WTC11 (cell line): ENCODE data around the gene CDYL. TPM values are rescaled to one million over a fixed set of nuclear protein-coding genes. Genes with fewer than 3 reads are reported as not detected.
A peak's percentile ranks its signal among the peaks of the same experiment; 100 is the strongest.
"Not testable (repeated sequence)": the region's sequence is repeated elsewhere in the genome, so short reads cannot be mapped to it uniquely, and the experiment has no call there.

Experiments used
- ATAC-seq: fragments of 200-7000 bp; cut with Tn5 transposase; 2 replicates; pipeline ENCODE4 v1.10.0; 2021; ENCODE audit warnings: mild to moderate bottlenecking, moderate library complexity
- CTCF ChIA-PET: fragments of 300-600 bp; sonication (Branson Sonifier 250); formaldehyde crosslinking; loops from one replicate; lab custom pipeline; 2021; ENCODE audit warnings: antibody characterized with exemption; lab: Charles Lee
- POLR2A ChIA-PET: fragments of 350-600 bp; sonication (Branson Sonifier 250); formaldehyde crosslinking; loops from one replicate; lab custom pipeline; 2021; ENCODE audit warnings: antibody characterized with exemption; lab: Charles Lee
- DNase-seq: peaks from one replicate; pipeline ENCODE4 v3.0.0; 2021; ENCODE audit warnings: low spot score
- H3K27ac Mint-ChIP-seq: 2 replicates; pipeline ENCODE4 v1.8.0; 2021; ENCODE audit warnings: mixed read lengths
- H3K27me3 Mint-ChIP-seq: 2 replicates; pipeline ENCODE4 v1.8.0; 2021; ENCODE audit warnings: low read depth, mild to moderate bottlenecking, moderate library complexity, mixed read lengths
- H3K36me3 Mint-ChIP-seq: 2 replicates; pipeline ENCODE4 v1.8.0; 2021; ENCODE audit warnings: mixed read lengths
- H3K4me1 Mint-ChIP-seq: 2 replicates; pipeline ENCODE4 v1.8.0; 2022; ENCODE audit warnings: mixed read lengths
- H3K4me3 Mint-ChIP-seq: 2 replicates; pipeline ENCODE4 v1.8.0; 2021; ENCODE audit warnings: mild to moderate bottlenecking, moderate library complexity, mixed read lengths
- H3K9me3 Mint-ChIP-seq: 2 replicates; pipeline ENCODE4 v1.8.0; 2021; ENCODE audit warnings: mixed read lengths
- ATF3 ChIP-seq: sonication (generic); formaldehyde crosslinking; conservative IDR thresholded peaks from 2 replicates; pipeline ENCODE4 v1.8.1; 2022; ENCODE audit warnings: mild to moderate bottlenecking, missing genetic modification reagents
- CBFB ChIP-seq: sonication (generic); formaldehyde crosslinking; IDR thresholded peaks from 2 replicates; pipeline ENCODE4 v1.8.1; 2022; ENCODE audit warnings: mild to moderate bottlenecking, low read depth, missing genetic modification reagents
- CREM ChIP-seq: sonication (generic); formaldehyde crosslinking; IDR thresholded peaks from 2 replicates; pipeline ENCODE4 v1.8.1; 2022; ENCODE audit warnings: mild to moderate bottlenecking, missing genetic modification reagents, moderate library complexity
- ETV6 ChIP-seq: sonication (generic); formaldehyde crosslinking; IDR thresholded peaks from 2 replicates; pipeline ENCODE4 v1.8.1; 2022; ENCODE audit warnings: mild to moderate bottlenecking, missing genetic modification reagents
- GABPB1 ChIP-seq: sonication (generic); formaldehyde crosslinking; IDR thresholded peaks from 2 replicates; pipeline ENCODE4 v1.8.1; 2023; ENCODE audit warnings: mild to moderate bottlenecking, missing genetic modification reagents
- GTF2I ChIP-seq: fragments of 250-450 bp; sonication (Bioruptor Pico); conservative IDR thresholded peaks from 2 replicates; pipeline ENCODE4 v1.4.0; 2021; ENCODE audit warnings: mild to moderate bottlenecking
- MXD4 ChIP-seq: fragments of 250-450 bp; sonication (Bioruptor Pico); IDR thresholded peaks from 2 replicates; pipeline ENCODE4 v1.8.0; 2021; ENCODE audit warnings: mild to moderate bottlenecking, moderate library complexity, borderline replicate concordance
- NR3C1 ChIP-seq: sonication (generic); formaldehyde crosslinking; conservative IDR thresholded peaks from 2 replicates; pipeline ENCODE4 v1.8.1; 2023; ENCODE audit warnings: low read depth, mild to moderate bottlenecking, missing genetic modification reagents
- PRDM15 ChIP-seq: sonication (generic); formaldehyde crosslinking; IDR thresholded peaks from 2 replicates; pipeline ENCODE4 v1.8.0; 2022; ENCODE audit warnings: missing genetic modification reagents
- SMAD4 ChIP-seq: sonication (generic); formaldehyde crosslinking; IDR thresholded peaks from 2 replicates; pipeline ENCODE4 v1.8.0; 2022; ENCODE audit warnings: mild to moderate bottlenecking, missing genetic modification reagents
- STAT6 ChIP-seq: sonication (generic); formaldehyde crosslinking; conservative IDR thresholded peaks from 2 replicates; pipeline ENCODE4 v1.8.1; 2023; ENCODE audit warnings: mild to moderate bottlenecking, low read depth, missing genetic modification reagents, moderate library complexity
- USF1 ChIP-seq: sonication (generic); formaldehyde crosslinking; IDR thresholded peaks from 2 replicates; pipeline ENCODE4 v1.8.0; 2022; ENCODE audit warnings: mild to moderate bottlenecking, missing genetic modification reagents
- ZBTB21 ChIP-seq: sonication (generic); formaldehyde crosslinking; IDR thresholded peaks from 2 replicates; pipeline ENCODE4 v1.8.1; 2023; ENCODE audit warnings: mild to moderate bottlenecking, missing genetic modification reagents, borderline replicate concordance
- ZBTB43 ChIP-seq: sonication (generic); formaldehyde crosslinking; IDR thresholded peaks from 2 replicates; pipeline ENCODE4 v1.8.1; 2023; ENCODE audit warnings: mild to moderate bottlenecking, missing genetic modification reagents
- ZNF121 ChIP-seq: sonication (generic); formaldehyde crosslinking; IDR thresholded peaks from 2 replicates; pipeline ENCODE4 v1.8.0; 2023; ENCODE audit warnings: missing genetic modification reagents
- ZNF263 ChIP-seq: sonication (generic); formaldehyde crosslinking; IDR thresholded peaks from 2 replicates; pipeline ENCODE4 v1.8.1; 2022; ENCODE audit warnings: low read depth, mild to moderate bottlenecking, moderate library complexity, missing genetic modification reagents
- ZNF317 ChIP-seq: sonication (generic); formaldehyde crosslinking; IDR thresholded peaks from 2 replicates; pipeline ENCODE4 v1.8.1; 2023; ENCODE audit warnings: low read depth, mild to moderate bottlenecking, moderate library complexity, missing genetic modification reagents, borderline replicate concordance
- total RNA-seq: library from RNA; stranded (reverse); gene quantifications from 3 replicates; pipeline ENCODE4 v1.2.3, GENCODE V29; 2021

The CDYL gene
- total RNA-seq, 1 experiment from 2014 or later: 92.0 TPM

- no peak for ATAC-seq
- CTCF ChIA-PET: interaction anchor here (0.6 kb wide), 1 partner anchor 20 kb away, joined by 3 read pairs; no protein-coding TSS in a partner anchor
Measured at GRCh38 chr6:4828187-4828698, 52.0 kb downstream of the CDYL start.

GRCh38 chr6:4829089-4829488 is 52.9 kb downstream of the CDYL start:
- H3K27ac Mint-ChIP-seq: no peak overlapping the region
- DNase-seq (no peak), ATAC-seq (no peak)
- TF ChIP-seq ZNF121: no peak
- no peak for TF ChIP-seq STAT6 (CRISPR knock-in tag)
- no peak for TF ChIP-seq SMAD4 (CRISPR knock-in tag)
- no peak for TF ChIP-seq CREM (CRISPR knock-in tag)
- TF ChIP-seq NR3C1: no peak
- H3K4me3 Mint-ChIP-seq: no peak overlapping the region
- H3K36me3 Mint-ChIP-seq: peaks cover 42% of the 10 kb centered on the region
- ChIA-PET POLR2A (no interaction called here), CTCF (no interaction called here)
- H3K4me1 Mint-ChIP-seq: peaks cover 3% of the 10 kb centered on the region
- peaks cover 40% of the 10 kb centered on the region for H3K9me3 Mint-ChIP-seq
- H3K27me3 Mint-ChIP-seq: no peaks in the 10 kb centered on the region

More at GRCh38 chr6:4828187-4828698, 52.0 kb downstream of the CDYL start:
- Mint-ChIP-seq H3K4me1 (peaks cover 3% of the 10 kb centered on the region), H3K9me3 (peaks cover 40% of the 10 kb centered on the region), H3K4me3 (no peak overlapping the region), H3K27ac (no peak overlapping the region), H3K36me3 (peaks cover 42% of the 10 kb centered on the region), H3K27me3 (no peaks in the 10 kb centered on the region)
- POLR2A ChIA-PET: no interaction called here
- no peak for TF ChIP-seq ZBTB43 (CRISPR knock-in tag)
- TF ChIP-seq ETV6: no peak
- no peak for TF ChIP-seq ZBTB21
- peak; percentile 80 for TF ChIP-seq ZNF317
- TF ChIP-seq ZNF121: no peak
- DNase-seq: no peak

- DNase-seq, ATAC-seq, H3K27ac Mint-ChIP-seq, POLR2A ChIA-PET, H3K4me3 Mint-ChIP-seq, CTCF ChIA-PET, H3K27me3 Mint-ChIP-seq: not testable (repeated sequence)
- peaks cover 40% of the 10 kb centered on the region for H3K36me3 Mint-ChIP-seq
- peaks cover 28% of the 10 kb centered on the region for H3K9me3 Mint-ChIP-seq
- H3K4me1 Mint-ChIP-seq: peaks cover 20% of the 10 kb centered on the region
Measured at GRCh38 chr6:4835540-4835939, 59.3 kb downstream of the CDYL start.

- CTCF ChIA-PET: no interaction called here
- DNase-seq (no peak), ATAC-seq (no peak)
- no peak for TF ChIP-seq GTF2I (CRISPR knock-in tag)
- TF ChIP-seq SMAD4 (CRISPR knock-in tag): no peak
- no peak for TF ChIP-seq CBFB (CRISPR knock-in tag)
- no peak for TF ChIP-seq PRDM15 (CRISPR knock-in tag)
- no peak for TF ChIP-seq GABPB1 (CRISPR knock-in tag)
- TF ChIP-seq ZNF263 (CRISPR knock-in tag): no peak
- no peak for TF ChIP-seq ATF3 (CRISPR knock-in tag)
- TF ChIP-seq ZNF317: no peak
- no peak for TF ChIP-seq USF1 (CRISPR knock-in tag)
- TF ChIP-seq MXD4 (CRISPR knock-in tag): no peak
- Mint-ChIP-seq H3K27ac (peak overlapping the region; percentile 82), H3K4me3 (no peak overlapping the region), H3K27me3 (no peaks in the 10 kb centered on the region; the same call in 1 of the 2 replicates), H3K36me3 (peaks cover 45% of the 10 kb centered on the region), H3K9me3 (peaks cover 40% of the 10 kb centered on the region), H3K4me1 (peaks cover 47% of the 10 kb centered on the region)
- POLR2A ChIA-PET: no interaction called here
Measured at GRCh38 chr6:4840169-4840568, 64.0 kb downstream of the CDYL start.
